Brain microvascular endothelial cell (primary cell): Measurements from ENCODE around the gene FSTL4.

Experiments
- DNase-seq: peaks from one replicate; pipeline ENCODE4 v3.0.0-alpha.2; 2020
- H3K27ac ChIP-seq: fragments of 250-450 bp; sonication (Bioruptor Pico); 2 replicates; pipeline ENCODE4 v1.5.1; 2020; ENCODE audit warnings: mild to moderate bottlenecking, moderate library complexity
- H3K27me3 ChIP-seq: fragments of 250-450 bp; sonication (Bioruptor Pico); replicated peaks from 2 replicates; pipeline ENCODE4 v1.5.1; 2020; ENCODE audit warnings: mild to moderate bottlenecking
- H3K36me3 ChIP-seq: fragments of 250-450 bp; sonication (Bioruptor Pico); replicated peaks from 2 replicates; pipeline ENCODE4 v1.5.1; 2020; ENCODE audit warnings: mild to moderate bottlenecking
- H3K4me3 ChIP-seq: 2 replicates; pipeline ENCODE4 v1.5.1; 2011; ENCODE audit warnings: low read depth, mild to moderate bottlenecking, control low read depth, low read length, moderate library complexity
- in situ Hi-C: cut with HindIII; loops from 2 replicates; pipeline ENCODE4 v1.10.0; 2017; ENCODE audit warnings: low sequenced_read_pairs, low pct_ligation_motif_present
- TF ChIP-seq, protein P1 (sequence below): IDR thresholded peaks from 2 replicates; pipeline ENCODE4 v1.5.1; 2011; ENCODE audit warnings: low read depth, mild to moderate bottlenecking, moderate library complexity, low read length, control low read depth, inconsistent platforms; ENCODE audit errors: missing control alignments

Gene FSTL4

DNA sequence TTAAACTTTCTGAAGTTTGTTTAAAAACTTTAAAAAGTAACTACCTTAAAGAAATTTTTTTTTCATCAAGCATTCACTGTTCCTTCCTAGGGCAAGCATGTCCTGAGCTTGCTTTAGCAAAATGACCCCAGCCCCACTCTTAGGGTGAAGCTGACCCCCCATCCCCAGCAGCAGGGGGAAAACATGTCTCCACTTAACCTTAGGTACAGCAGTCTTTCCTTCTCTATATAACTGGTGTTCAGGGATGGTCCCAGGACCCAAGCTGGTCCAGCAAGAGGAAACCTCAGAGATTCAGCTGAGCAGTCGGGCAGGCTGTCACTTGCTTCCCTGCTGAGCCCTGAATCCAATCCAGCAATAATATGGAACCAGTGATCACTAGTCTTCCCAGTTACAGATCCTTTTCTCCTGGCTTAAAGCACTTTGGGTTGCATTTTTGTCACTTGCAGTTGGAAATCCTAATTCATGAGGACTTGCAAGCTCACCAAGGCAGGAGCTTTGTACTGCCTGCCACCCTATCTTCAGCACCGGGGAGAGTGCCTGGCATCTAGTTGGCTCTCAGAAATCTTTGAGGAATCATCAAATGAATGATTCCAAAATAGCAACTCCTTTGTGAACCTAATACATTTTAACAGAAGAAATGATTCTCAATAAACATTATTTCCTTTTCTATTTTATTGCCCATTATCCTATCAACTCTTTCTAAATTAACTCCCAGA is 91.2 kb downstream of the FSTL4 start:
- TF ChIP-seq, protein P1, sequence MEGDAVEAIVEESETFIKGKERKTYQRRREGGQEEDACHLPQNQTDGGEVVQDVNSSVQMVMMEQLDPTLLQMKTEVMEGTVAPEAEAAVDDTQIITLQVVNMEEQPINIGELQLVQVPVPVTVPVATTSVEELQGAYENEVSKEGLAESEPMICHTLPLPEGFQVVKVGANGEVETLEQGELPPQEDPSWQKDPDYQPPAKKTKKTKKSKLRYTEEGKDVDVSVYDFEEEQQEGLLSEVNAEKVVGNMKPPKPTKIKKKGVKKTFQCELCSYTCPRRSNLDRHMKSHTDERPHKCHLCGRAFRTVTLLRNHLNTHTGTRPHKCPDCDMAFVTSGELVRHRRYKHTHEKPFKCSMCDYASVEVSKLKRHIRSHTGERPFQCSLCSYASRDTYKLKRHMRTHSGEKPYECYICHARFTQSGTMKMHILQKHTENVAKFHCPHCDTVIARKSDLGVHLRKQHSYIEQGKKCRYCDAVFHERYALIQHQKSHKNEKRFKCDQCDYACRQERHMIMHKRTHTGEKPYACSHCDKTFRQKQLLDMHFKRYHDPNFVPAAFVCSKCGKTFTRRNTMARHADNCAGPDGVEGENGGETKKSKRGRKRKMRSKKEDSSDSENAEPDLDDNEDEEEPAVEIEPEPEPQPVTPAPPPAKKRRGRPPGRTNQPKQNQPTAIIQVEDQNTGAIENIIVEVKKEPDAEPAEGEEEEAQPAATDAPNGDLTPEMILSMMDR = no peak
- in situ Hi-C loops = no loop called here
- no peak overlapping the region for H3K4me3 ChIP-seq
- no peaks in the 10 kb centered on the region for H3K36me3 ChIP-seq
- H3K27ac ChIP-seq = no peak overlapping the region
- H3K27me3 ChIP-seq = no peaks in the 10 kb centered on the region
- DNase-seq = no peak

DNA sequence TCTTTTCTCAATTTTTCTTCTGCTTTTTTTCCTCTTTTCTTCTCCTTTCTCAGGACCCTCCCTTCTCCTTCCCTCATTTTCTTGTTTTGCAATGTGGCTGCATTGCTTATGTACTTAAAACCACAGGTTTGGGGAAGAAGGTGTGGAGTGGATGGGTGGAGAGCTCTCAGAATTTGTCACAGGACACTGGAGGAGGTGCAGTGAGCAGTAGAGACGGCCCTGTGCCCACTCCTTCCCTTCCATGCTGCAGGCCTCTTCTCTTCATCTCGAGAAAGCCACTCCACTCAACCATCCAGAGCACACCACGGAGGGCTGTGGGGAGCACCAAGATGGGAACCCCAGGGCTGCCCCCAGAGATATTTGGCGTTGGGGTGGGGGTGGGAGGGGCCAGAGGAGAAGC is 92.3 kb downstream of the FSTL4 start:
- no peaks in the 10 kb centered on the region for H3K27me3 ChIP-seq
- no peak overlapping the region for H3K27ac ChIP-seq
- in situ Hi-C loops = no loop called here
- no peak for DNase-seq
- no peak overlapping the region for H3K4me3 ChIP-seq
- H3K36me3 ChIP-seq = no peaks in the 10 kb centered on the region
- TF ChIP-seq, protein P1 = no peak

DNA sequence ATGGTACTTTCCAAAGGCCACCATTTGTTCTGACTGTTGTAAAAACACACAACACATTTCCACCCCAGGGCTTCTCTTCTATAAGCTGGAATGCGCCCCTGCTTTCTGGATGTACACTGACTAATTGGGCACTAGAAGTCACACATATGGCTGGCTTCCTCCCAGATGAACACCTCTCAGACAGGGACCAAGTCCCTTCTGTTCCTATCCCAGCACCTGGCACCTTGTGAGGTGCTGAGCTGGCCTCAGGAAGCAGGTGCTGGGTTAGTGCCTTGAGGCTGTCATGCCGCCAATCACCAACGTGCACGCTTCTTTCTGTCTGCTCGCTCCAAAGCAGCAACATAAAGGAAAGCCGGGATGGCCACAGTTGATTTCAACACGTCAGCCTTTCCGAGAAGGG is 93.2 kb downstream of the FSTL4 start:
- in situ Hi-C loops = no loop called here
- H3K27me3 ChIP-seq = no peaks in the 10 kb centered on the region
- no peak overlapping the region for H3K27ac ChIP-seq
- TF ChIP-seq, protein P1 = no peak
- DNase-seq = no peak
- no peaks in the 10 kb centered on the region for H3K36me3 ChIP-seq
- no peak overlapping the region for H3K4me3 ChIP-seq

DNA sequence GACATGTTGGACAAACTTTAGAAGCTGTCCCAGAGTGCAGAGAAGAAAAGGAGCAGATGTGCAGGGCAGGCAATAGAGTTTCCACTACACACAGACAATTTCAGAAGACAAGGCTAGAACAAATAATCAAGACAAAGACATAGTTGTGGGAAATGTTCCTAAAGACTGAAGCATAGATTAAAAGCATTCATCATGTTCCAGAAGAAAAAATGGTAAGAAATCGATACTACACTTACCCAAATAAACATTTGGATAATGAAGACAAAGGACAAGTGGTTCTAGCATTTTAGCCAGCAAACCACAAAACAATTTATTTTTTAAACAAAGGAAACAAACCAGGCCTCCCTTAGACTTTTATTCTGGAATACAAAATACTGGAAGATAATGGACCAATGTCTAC is 97.9 kb downstream of the FSTL4 start:
- in situ Hi-C loops = no loop called here
- no peaks in the 10 kb centered on the region for H3K36me3 ChIP-seq
- no peak for DNase-seq
- TF ChIP-seq, protein P1 = no peak
- H3K27me3 ChIP-seq = no peaks in the 10 kb centered on the region
- no peak overlapping the region for H3K27ac ChIP-seq
- no peak overlapping the region for H3K4me3 ChIP-seq

DNA sequence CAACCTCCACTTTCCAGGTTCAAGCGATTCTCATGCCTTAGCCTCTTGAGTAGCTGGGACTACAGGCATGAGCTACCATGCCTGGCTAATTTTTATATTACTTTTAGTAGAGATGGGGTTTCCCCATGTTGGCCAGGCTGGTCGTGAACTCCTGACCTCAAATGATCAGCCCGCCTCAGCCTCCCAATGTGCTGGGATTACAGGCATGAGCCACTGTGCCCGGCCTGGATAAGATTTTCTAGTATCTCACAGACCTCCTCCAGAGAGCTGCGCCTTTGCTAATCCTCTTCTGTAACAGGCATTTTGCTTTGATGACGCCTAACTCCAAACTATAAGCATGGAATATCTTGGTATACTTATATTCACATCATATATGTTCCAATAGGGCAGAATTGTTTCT is 99.4 kb downstream of the FSTL4 start:
- Histone ChIP-seq H3K27me3 (no peaks in the 10 kb centered on the region), H3K4me3 (no peak overlapping the region), H3K36me3 (no peaks in the 10 kb centered on the region), H3K27ac (no peak overlapping the region)
- TF ChIP-seq, protein P1 = no peak
- no peak for DNase-seq
- in situ Hi-C loops = no loop called here

DNA sequence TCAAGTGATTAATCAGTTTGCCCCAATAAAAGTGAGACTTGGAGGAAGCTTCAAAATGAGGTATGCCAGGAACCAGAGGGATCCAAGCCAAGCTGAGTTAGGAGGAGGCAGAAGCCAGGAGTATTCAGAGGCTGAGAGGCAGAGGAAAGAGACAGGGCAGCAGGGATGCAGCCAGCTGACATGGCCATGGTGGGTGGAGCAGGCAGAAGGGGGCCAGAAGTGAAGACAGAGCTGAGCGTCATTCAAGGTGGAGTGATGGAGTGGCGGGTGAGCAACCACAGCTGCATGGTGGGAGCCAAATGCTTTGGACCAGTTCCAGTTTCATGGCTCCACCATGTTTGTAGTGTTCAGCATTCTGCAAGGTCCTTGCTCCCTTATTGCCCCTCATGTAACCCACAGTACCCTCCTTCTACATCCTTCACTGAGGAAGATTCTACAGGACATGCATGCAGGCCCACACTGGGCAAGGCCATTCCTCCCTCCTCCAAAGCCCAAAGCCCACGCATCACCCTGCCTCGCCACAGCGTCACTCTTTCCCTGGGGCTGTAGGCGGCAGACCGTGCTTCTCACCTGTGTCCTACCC is 100.6 kb downstream of the FSTL4 start:
- Histone ChIP-seq H3K4me3 (no peak overlapping the region), H3K27me3 (no peaks in the 10 kb centered on the region), H3K27ac (no peak overlapping the region), H3K36me3 (no peaks in the 10 kb centered on the region)
- no peak for DNase-seq
- TF ChIP-seq, protein P1 = no peak
- in situ Hi-C loops = no loop called here
